H4 (cell line): Measurements from ENCODE around the gene TRIM32. TPM values are rescaled to one million over a fixed set of nuclear protein-coding genes. Genes with fewer than 3 reads are reported as not detected.
"Not testable (repeated sequence)": the region's sequence is repeated elsewhere in the genome, so short reads cannot be mapped to it uniquely, and the experiment has no call there.

Experiments
- DNase-seq: peaks from one replicate; pipeline ENCODE4 v3.0.0-alpha.2; 2015; ENCODE audit warnings: low spot score
- total RNA-seq: library from RNA; depleted of rRNA; stranded (reverse); fragments of >200 nt; shearing (Covaris generic); gene quantifications from 2 replicates; pipeline ENCODE4 v1.2.3, GENCODE V29; 2014

TRIM32 gene
- total RNA-seq, 1 experiment from 2014 or later = 18.5 TPM

- no peak for DNase-seq
These were observed 12.7 kb upstream of the TRIM32 start for GRCh38 chr9:116674210-116674980.

GRCh38 chr9:116683535-116683934 is 3.6 kb upstream of the TRIM32 start:
- no peak for DNase-seq

GRCh38 chr9:116685166-116685565 is 1.9 kb upstream of the TRIM32 start:
- DNase-seq = no peak

GRCh38 chr9:116686135-116686534 is 970 bp upstream of the TRIM32 start:
- no peak for DNase-seq

- DNase-seq = no peak
These were observed 422 bp upstream of the TRIM32 start for GRCh38 chr9:116686693-116687073.

- DNase-seq = no peak
These were observed 640 bp downstream of the TRIM32 start for GRCh38 chr9:116687754-116688135.

- no peak for DNase-seq
These were observed 1.8 kb downstream of the TRIM32 start for GRCh38 chr9:116688806-116689485.

- DNase-seq = no peak
These were observed 2.5 kb downstream of the TRIM32 start for GRCh38 chr9:116689486-116690032.

- DNase-seq = not testable (repeated sequence)
These were observed 3.7 kb downstream of the TRIM32 start for GRCh38 chr9:116690805-116691204.

- DNase-seq = no peak
These were observed 4.5 kb downstream of the TRIM32 start for GRCh38 chr9:116691607-116692006.

GRCh38 chr9:116692616-116693015 is 5.5 kb downstream of the TRIM32 start:
- DNase-seq = no peak

GRCh38 chr9:116693233-116693731 is 6.2 kb downstream of the TRIM32 start:
- no peak for DNase-seq

- DNase-seq = no peak
These were observed 7.7 kb downstream of the TRIM32 start for GRCh38 chr9:116694785-116695291.

GRCh38 chr9:116695438-116695837 is 8.3 kb downstream of the TRIM32 start:
- no peak for DNase-seq

- DNase-seq = no peak
These were observed 10.3 kb downstream of the TRIM32 start for GRCh38 chr9:116697362-116697761.

GRCh38 chr9:116697887-116698286 is 10.8 kb downstream of the TRIM32 start:
- no peak for DNase-seq

- no peak for DNase-seq
These were observed 13.2 kb downstream of the TRIM32 start for GRCh38 chr9:116700279-116700678.

GRCh38 chr9:116700882-116701865 is 14.1 kb downstream of the TRIM32 start:
- no peak for DNase-seq

- DNase-seq = no peak
These were observed 15.0 kb downstream of the TRIM32 start for GRCh38 chr9:116701940-116702642.

GRCh38 chr9:116703634-116704033 is 16.5 kb downstream of the TRIM32 start:
- DNase-seq = no peak

- DNase-seq = no peak
These were observed 17.4 kb downstream of the TRIM32 start for GRCh38 chr9:116704470-116704869.
